Progenitor cell of endocrine pancreas (in vitro differentiated cells): ENCODE data around the gene SPEN. TPM values are rescaled to one million over a fixed set of nuclear protein-coding genes. Genes with fewer than 3 reads are reported as not detected.
"Not testable (repeated sequence)": the region's sequence is repeated elsewhere in the genome, so short reads cannot be mapped to it uniquely, and the experiment has no call there.

Source experiments
- DNase-seq: peaks from one replicate; pipeline ENCODE4 v3.0.0; 2021; ENCODE audit warnings: low spot score; ENCODE audit not compliant: unreplicated experiment
- H3K27ac Mint-ChIP-seq: 2 replicates; pipeline ENCODE4 v1.8.0; 2021; ENCODE audit warnings: mild to moderate bottlenecking, moderate library complexity, mixed read lengths
- H3K27me3 Mint-ChIP-seq: 2 replicates; pipeline ENCODE4 v1.8.0; 2021; ENCODE audit warnings: mixed read lengths
- H3K36me3 Mint-ChIP-seq: 2 replicates; pipeline ENCODE4 v1.8.0; 2022; ENCODE audit warnings: mixed read lengths; ENCODE audit not compliant: insufficient read depth
- H3K4me1 Mint-ChIP-seq: 2 replicates; pipeline ENCODE4 v1.8.0; 2021; ENCODE audit warnings: low read depth, mixed read lengths
- H3K4me3 Mint-ChIP-seq: 2 replicates; pipeline ENCODE4 v1.8.0; 2021; ENCODE audit warnings: low read depth, mild to moderate bottlenecking, moderate library complexity, mixed read lengths
- H3K9me3 Mint-ChIP-seq: 2 replicates; pipeline ENCODE4 v1.8.0; 2021; ENCODE audit warnings: low read depth, mixed read lengths
- total RNA-seq: library from RNA; stranded (reverse); gene quantifications from 2 replicates; pipeline ENCODE4 v1.2.1, GENCODE V29; 2021
- TF ChIP-seq, protein P1 (sequence below): fragments of 200-600 bp; sonication (generic); IDR thresholded peaks from one replicate; pipeline ENCODE4 v1.5.0; 2021; ENCODE audit warnings: antibody characterized with exemption, mild to moderate bottlenecking; ENCODE audit not compliant: unreplicated experiment

Gene SPEN
- total RNA-seq, 1 donor from 2014 or later, result 55.8 TPM

DNA sequence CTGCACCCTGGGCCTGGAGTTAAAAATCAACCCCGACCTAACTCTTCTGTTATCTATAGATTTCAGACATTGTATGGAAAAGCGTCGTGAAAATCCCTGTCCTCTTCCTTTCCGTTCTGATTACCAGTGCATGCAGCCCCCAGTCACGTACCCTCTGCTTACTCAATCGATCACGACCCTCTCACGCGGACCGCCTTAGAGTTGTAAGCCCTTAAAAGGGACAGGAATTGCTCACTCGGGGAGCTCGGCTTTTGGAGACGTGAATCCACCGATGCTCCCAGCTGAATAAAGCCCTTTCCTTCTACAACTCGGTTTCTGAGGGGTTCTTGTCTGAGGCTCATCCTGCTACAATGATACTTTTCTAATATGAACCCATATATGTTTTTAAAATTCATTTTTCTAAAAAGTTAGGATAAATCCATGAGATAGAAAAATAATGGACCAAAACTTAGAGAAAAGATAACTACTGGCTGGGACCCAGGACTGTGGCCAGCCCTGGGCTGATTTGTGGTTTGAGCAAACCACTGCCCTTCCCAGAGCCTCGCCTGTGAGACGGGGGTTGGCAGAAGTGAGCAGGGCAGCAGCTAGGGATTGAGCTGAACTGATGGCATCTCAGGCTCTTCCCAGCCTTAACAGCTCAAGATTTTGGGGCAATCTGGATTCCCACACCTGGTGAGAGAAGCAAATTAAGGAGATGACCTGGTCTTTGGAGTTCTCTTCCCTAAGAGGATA, 45.1 kb upstream of the SPEN start:
- H3K4me3 Mint-ChIP-seq, result no peak overlapping the region
- no peaks in the 10 kb centered on the region for H3K9me3 Mint-ChIP-seq
- DNase-seq, result no peak
- H3K27ac Mint-ChIP-seq, result peak overlapping the region; percentile 47
- H3K4me1 Mint-ChIP-seq, result peaks cover 40% of the 10 kb centered on the region
- TF ChIP-seq, protein P1, sequence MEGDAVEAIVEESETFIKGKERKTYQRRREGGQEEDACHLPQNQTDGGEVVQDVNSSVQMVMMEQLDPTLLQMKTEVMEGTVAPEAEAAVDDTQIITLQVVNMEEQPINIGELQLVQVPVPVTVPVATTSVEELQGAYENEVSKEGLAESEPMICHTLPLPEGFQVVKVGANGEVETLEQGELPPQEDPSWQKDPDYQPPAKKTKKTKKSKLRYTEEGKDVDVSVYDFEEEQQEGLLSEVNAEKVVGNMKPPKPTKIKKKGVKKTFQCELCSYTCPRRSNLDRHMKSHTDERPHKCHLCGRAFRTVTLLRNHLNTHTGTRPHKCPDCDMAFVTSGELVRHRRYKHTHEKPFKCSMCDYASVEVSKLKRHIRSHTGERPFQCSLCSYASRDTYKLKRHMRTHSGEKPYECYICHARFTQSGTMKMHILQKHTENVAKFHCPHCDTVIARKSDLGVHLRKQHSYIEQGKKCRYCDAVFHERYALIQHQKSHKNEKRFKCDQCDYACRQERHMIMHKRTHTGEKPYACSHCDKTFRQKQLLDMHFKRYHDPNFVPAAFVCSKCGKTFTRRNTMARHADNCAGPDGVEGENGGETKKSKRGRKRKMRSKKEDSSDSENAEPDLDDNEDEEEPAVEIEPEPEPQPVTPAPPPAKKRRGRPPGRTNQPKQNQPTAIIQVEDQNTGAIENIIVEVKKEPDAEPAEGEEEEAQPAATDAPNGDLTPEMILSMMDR, result no peak
- no peaks in the 10 kb centered on the region for H3K27me3 Mint-ChIP-seq
- no peaks in the 10 kb centered on the region for H3K36me3 Mint-ChIP-seq

DNA sequence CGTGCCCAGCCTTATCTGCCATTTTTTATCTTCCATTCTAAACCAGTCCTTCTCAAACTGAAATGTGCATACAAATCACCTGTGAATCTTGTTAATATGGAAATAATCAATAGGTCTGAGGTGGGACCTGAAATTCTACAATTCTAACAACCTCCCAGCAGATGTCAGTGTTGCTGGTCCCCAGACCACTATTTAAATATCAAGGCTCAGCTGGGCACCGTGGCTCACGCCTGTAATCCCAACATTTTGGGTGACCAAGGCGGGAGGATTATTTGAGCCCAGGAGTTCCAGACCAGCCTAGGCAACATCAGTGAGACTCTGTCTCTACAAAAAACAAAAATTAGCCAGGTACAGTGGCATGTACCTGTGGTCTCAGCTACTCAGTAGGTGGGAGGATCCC, 44.1 kb upstream of the SPEN start:
- TF ChIP-seq, protein P1, result peak; percentile 69
- H3K4me3 Mint-ChIP-seq, result no peak overlapping the region
- peak overlapping the region; percentile 90 for H3K27ac Mint-ChIP-seq
- H3K27me3 Mint-ChIP-seq, result no peaks in the 10 kb centered on the region
- H3K36me3 Mint-ChIP-seq, result no peaks in the 10 kb centered on the region
- H3K4me1 Mint-ChIP-seq, result peaks cover 38% of the 10 kb centered on the region
- no peaks in the 10 kb centered on the region for H3K9me3 Mint-ChIP-seq
- DNase-seq, result no peak

DNA sequence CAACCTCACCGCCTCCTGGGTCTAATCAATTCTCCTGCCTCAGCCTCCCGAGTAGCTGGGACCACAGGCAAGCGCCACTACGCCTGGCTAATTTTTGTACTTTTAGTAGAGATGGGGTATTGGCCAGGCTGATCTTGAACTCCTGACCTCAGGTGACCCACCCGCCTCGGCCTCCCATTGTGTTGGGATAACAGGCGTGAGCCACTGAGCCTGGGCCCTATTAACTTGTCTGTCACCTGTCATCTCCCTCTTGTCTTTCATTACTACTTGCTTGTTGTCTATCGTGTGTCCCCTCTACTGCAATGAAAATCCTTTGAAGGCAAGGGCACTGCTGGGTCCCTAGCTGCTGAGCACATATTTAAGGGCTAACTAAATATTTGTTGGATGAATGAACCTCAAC, 43.4 kb upstream of the SPEN start:
- Mint-ChIP-seq H3K4me1 (peaks cover 44% of the 10 kb centered on the region), H3K36me3 (no peaks in the 10 kb centered on the region)

DNA sequence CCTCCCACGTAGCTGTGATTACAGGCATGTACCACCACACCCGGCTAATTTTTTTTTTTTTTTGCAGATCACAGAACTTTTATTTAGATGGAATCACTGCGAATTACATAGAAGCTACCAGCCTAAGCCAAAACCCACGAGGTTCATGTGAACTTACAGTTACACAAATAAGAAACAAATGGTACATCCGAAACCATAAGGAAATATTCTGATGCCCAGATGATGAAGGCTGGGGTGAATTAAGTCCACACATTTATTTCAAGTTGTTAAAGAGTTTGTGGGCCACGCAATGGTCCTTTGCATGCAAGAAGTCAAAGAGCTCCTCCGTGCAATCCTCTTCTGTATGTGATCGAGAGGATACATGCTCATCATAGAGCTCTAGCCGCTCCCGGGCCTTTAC, 40.4 kb upstream of the SPEN start:
- Mint-ChIP-seq H3K9me3 (no peaks in the 10 kb centered on the region), H3K4me3 (no peak overlapping the region), H3K36me3 (no peaks in the 10 kb centered on the region), H3K4me1 (peaks cover 17% of the 10 kb centered on the region), H3K27ac (no peak overlapping the region), H3K27me3 (no peaks in the 10 kb centered on the region)
- DNase-seq, result no peak
- TF ChIP-seq, protein P1, result no peak

More for the DNA sequence above, 43.4 kb upstream of the SPEN start:
- H3K4me3 Mint-ChIP-seq, result no peak overlapping the region
- TF ChIP-seq, protein P1, result no peak
- H3K27me3 Mint-ChIP-seq, result no peaks in the 10 kb centered on the region
- no peaks in the 10 kb centered on the region for H3K9me3 Mint-ChIP-seq
- H3K27ac Mint-ChIP-seq, result no peak overlapping the region
- no peak for DNase-seq

DNA sequence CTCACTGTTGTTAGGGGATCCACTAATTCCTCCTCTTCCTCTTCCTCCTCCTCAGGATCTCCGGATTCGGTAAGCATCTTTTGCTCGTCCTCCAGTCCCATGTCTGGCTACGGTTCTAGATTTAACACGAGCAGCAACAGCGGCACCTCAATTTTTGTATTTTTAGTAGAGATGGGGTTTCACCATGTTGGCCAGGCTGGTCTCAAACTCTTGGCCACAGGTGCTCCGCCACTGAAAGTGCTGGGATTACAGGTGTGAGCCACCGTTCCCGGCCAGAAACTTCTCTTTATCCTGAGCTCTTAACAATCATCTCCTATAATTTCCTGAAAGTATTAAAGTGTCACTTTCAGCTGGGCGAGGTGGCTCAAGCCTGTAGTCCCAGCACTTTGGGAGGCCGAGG, 40.0 kb upstream of the SPEN start, which contains the start of gene UQCRHL:
TSS of gene UQCRHL (minus strand) at position 101 of the 400 bp plus-strand sequence. CDS start at position 101, 0 bp downstream.
- not testable (repeated sequence) for H3K4me3 Mint-ChIP-seq, DNase-seq, H3K27me3 Mint-ChIP-seq, H3K9me3 Mint-ChIP-seq, H3K36me3 Mint-ChIP-seq
- Mint-ChIP-seq H3K4me1 (peaks cover 13% of the 10 kb centered on the region), H3K27ac (peak within 1 kb of the TSS; percentile 81)

DNA sequence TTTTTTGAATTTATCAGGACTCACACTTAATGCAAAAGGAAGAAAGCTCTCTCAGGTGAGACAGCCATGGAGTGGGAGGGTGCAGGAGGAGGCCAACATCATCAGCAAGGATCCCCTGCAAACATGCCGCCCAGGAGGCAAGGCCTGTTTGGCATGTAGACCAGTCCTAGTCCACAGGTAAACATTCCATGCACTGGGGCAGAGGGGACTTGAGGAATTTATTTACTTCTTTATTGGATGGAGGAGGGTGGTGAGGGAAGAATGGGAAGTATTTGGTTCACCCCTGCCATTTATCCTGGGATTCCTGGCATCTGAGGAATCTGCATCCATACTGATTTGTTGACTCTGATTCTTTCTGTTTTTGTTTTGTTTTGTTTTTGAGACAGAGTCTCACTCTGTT, 38.6 kb upstream of the SPEN start:
- TF ChIP-seq, protein P1, result no peak
- H3K4me3 Mint-ChIP-seq, result no peak overlapping the region
- H3K9me3 Mint-ChIP-seq, result no peaks in the 10 kb centered on the region
- peaks cover 8% of the 10 kb centered on the region for H3K4me1 Mint-ChIP-seq
- no peaks in the 10 kb centered on the region for H3K27me3 Mint-ChIP-seq
- peak overlapping the region; percentile 81 for H3K27ac Mint-ChIP-seq
- DNase-seq, result no peak
- no peaks in the 10 kb centered on the region for H3K36me3 Mint-ChIP-seq
